HCT116 (cell line): Measurements from ENCODE around the gene TRIM39. TPM values are rescaled to one million over a fixed set of nuclear protein-coding genes. Genes with fewer than 3 reads are reported as not detected.
A peak's percentile ranks its signal among the peaks of the same experiment; 100 is the strongest.
"Not testable (repeated sequence)": the region's sequence is repeated elsewhere in the genome, so short reads cannot be mapped to it uniquely, and the experiment has no call there.

ENCODE experiments used
- ATAC-seq: fragments of 200-7000 bp; cut with Tn5 transposase; 2 replicates; pipeline ENCODE4 v1.9.1; 2020; ENCODE audit warnings: mild to moderate bottlenecking, moderate library complexity
- BruUV-seq: library from RNA; stranded (reverse); fragments of 400-500 nt; replicated peaks from 2 replicates; lab custom pipeline; 2021; lab: Mats Ljungman, UMichigan
- CTCF ChIA-PET: fragments of 300-600 bp; sonication (Branson Sonifier 250); formaldehyde crosslinking; loops from one replicate; lab custom pipeline; 2021; ENCODE audit warnings: antibody characterized with exemption; lab: Charles Lee
- POLR2A ChIA-PET: fragments of 300-600, 350-600 bp; sonication (Branson Sonifier 250); formaldehyde crosslinking; loops from one replicate; lab custom pipeline; 2021; ENCODE audit warnings: antibody characterized with exemption; lab: Charles Lee
- RAD21 ChIA-PET, 2 experiments: fragments of 300-600 bp; sonication (Branson Sonifier 250); formaldehyde crosslinking; loops; one replicate each; lab custom pipeline; 2023; ENCODE audit warnings: low total read pairs in 2 of 2; ENCODE audit not compliant: uncharacterized antibody in 2 of 2, unreplicated experiment in 2 of 2, low non-redundant PET in 1 of 2; lab: Charles Lee
- DNase-seq: peaks from one replicate; pipeline ENCODE4 v3.0.0-alpha.2; 2010; ENCODE audit warnings: low read depth, low spot score
- H2AFZ ChIP-seq: fragments of 200-600 bp; shearing (Covaris generic), sonication (generic); 2 replicates; pipeline ENCODE4 v1.6.1; 2017; ENCODE audit warnings: low read depth, mixed run types, mixed read lengths, antibody characterized with exemption, low read length; ENCODE audit not compliant: poor library complexity, severe bottlenecking
- H3K27ac ChIP-seq: 2 replicates; pipeline ENCODE4 v1.5.1; 2012; ENCODE audit warnings: low read depth, low read length
- H3K27me3 ChIP-seq: fragments of 200-600 bp; sonication (generic); 2 replicates; pipeline ENCODE4 v1.6.1; 2016; ENCODE audit warnings: mixed run types, low read length, mixed read lengths; ENCODE audit not compliant: insufficient read depth
- H3K36me3 ChIP-seq, 2 experiments: fragments of 200-500 bp in 1 of 2; fragments of 200-600 bp in 1 of 2; sonication (Bioruptor generic) in 1 of 2; sonication (generic) in 1 of 2; 2 replicates each; pipeline versions ENCODE4 v1.5.1 to v1.6.1; 2014 to 2016; ENCODE audit warnings: low read length in 2 of 2, inconsistent platforms in 1 of 2, mixed read lengths in 1 of 2, mixed run types in 1 of 2; ENCODE audit not compliant: insufficient read depth in 2 of 2, control insufficient read depth in 1 of 2
- H3K4me1 ChIP-seq, 2 experiments: fragments of 200-600 bp in 1 of 2; sonication (generic) in 1 of 2; 2 replicates each; pipeline versions ENCODE4 v1.5.1 to v1.6.1; 2012 to 2017; ENCODE audit warnings: low read length in 2 of 2, inconsistent platforms in 1 of 2, mild to moderate bottlenecking in 1 of 2, mixed read lengths in 1 of 2, mixed run types in 1 of 2, moderate library complexity in 1 of 2; ENCODE audit not compliant: insufficient read depth in 2 of 2, control insufficient read depth in 1 of 2
- H3K4me2 ChIP-seq: fragments of 200-600 bp; sonication (generic); 2 replicates; pipeline ENCODE4 v1.6.1; 2017; ENCODE audit warnings: mixed run types, low read length, mixed read lengths
- H3K4me3 ChIP-seq, 2 experiments: fragments of 200-600 bp in 1 of 2; sonication (generic) in 1 of 2; replicated peaks in 1 of 2; 2 replicates each; pipeline ENCODE4 v1.5.1; 2011 to 2016; ENCODE audit warnings: low read length in 2 of 2, control low read depth in 1 of 2, low read depth in 1 of 2, mild to moderate bottlenecking in 1 of 2, mixed read lengths in 1 of 2, mixed run types in 1 of 2
- H3K79me2 ChIP-seq: fragments of 200-600 bp; sonication (generic); 2 replicates; pipeline ENCODE4 v1.6.1; 2017; ENCODE audit warnings: mild to moderate bottlenecking, mixed run types, low read length, moderate library complexity, mixed read lengths; ENCODE audit not compliant: insufficient read depth
- H3K9ac ChIP-seq: fragments of 200-600 bp; sonication (generic); 2 replicates; pipeline ENCODE4 v1.6.1; 2016; ENCODE audit warnings: low read length, mixed read lengths
- H3K9me2 ChIP-seq: fragments of 200-600 bp; sonication (generic), shearing (Covaris generic); 2 replicates; pipeline ENCODE4 v1.6.1; 2017; ENCODE audit warnings: mixed run types, mild to moderate bottlenecking, moderate library complexity; ENCODE audit not compliant: insufficient read depth
- H3K9me3 ChIP-seq, 2 experiments: fragments of 200-500 bp in 1 of 2; fragments of 200-600 bp in 1 of 2; sonication (Bioruptor generic) in 1 of 2; sonication (generic) in 1 of 2; 2 replicates each; pipeline ENCODE4 v1.6.1; 2014 to 2017; ENCODE audit warnings: low read length in 2 of 2, mixed read lengths in 2 of 2, inconsistent platforms in 1 of 2, low read depth in 1 of 2, mild to moderate bottlenecking in 1 of 2, mixed run types in 1 of 2, moderate library complexity in 1 of 2; ENCODE audit not compliant: control insufficient read depth in 1 of 2, insufficient read depth in 1 of 2
- H4K20me1 ChIP-seq: fragments of 200-600 bp; sonication (generic), shearing (Covaris generic); 2 replicates; pipeline ENCODE4 v1.6.1; 2017; ENCODE audit warnings: mixed run types, mild to moderate bottlenecking, moderate library complexity; ENCODE audit not compliant: insufficient read depth
- FOSL1 ChIP-seq: IDR thresholded peaks from 2 replicates; pipeline ENCODE4 v1.6.1; 2012; ENCODE audit warnings: low read depth
- RAD21 ChIP-seq: IDR thresholded peaks from 2 replicates; pipeline ENCODE4 v1.6.1; 2012; ENCODE audit warnings: low read depth, mild to moderate bottlenecking
- TCF7L2 ChIP-seq: IDR thresholded peaks from 2 replicates; pipeline ENCODE4 v1.7.0; 2011; ENCODE audit warnings: borderline replicate concordance, inconsistent platforms; ENCODE audit not compliant: insufficient read depth, insufficient read length; ENCODE audit errors: extremely low read depth
- intact Hi-C: fragments of 100-400 bp; cut with micrococcal nuclease; formaldehyde crosslinking; loops from 2 replicates; pipeline ENCODE4 v1.10.0; 2022
- total RNA-seq: library from RNA; stranded (reverse); gene quantifications from one replicate; pipeline ENCODE4 v1.2.1, GENCODE V29; 2021; ENCODE audit not compliant: unreplicated experiment
- TF ChIP-seq, protein P1 (sequence below), 3 experiments: fragments of 200-600 bp in 1 of 3; sonication (generic) in 1 of 3; IDR thresholded peaks in 2 of 3; conservative IDR thresholded peaks in 1 of 3; 2 replicates each; pipeline ENCODE4 v1.5.1; 2012 to 2017; ENCODE audit warnings: low read depth in 2 of 3, low read length in 2 of 3, antibody characterized with exemption in 1 of 3, borderline replicate concordance in 1 of 3, control low read depth in 1 of 3, mild to moderate bottlenecking in 1 of 3, mixed read lengths in 1 of 3, mixed run types in 1 of 3, moderate library complexity in 1 of 3; ENCODE audit not compliant: insufficient read depth in 1 of 3

The TRIM39 gene
- total RNA-seq, 1 experiment from 2014 or later = 11.2 TPM

DNA sequence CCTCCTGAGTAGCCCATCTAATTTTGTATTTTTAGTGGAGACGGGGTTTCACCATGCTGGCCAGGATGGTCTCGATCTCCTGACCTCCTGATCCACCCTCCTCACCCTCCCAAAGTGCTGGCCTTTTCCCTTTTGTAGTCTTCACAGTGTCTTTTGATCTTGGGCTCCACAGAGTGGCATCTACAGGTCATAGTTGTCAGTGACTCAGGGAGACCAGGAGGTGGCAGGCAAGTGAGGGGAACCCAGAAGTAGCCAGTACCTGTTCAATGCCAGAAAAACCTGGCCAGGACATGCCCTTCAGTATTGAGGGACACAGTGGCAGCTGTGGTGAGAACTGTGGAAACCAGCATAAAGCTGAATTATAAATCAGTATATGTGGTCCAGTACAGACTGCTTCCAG lies 37.9 kb downstream of the TRIM39 start:
- ATAC-seq (peak; percentile 98), DNase-seq (no peak)
- peaks cover 11% of the 10 kb centered on the region; the same call in 1 of the 2 replicates for H3K27me3 ChIP-seq
- no peaks in the 10 kb centered on the region for H4K20me1 ChIP-seq
- ChIA-PET POLR2A (no interaction called here), RAD21 (no interaction called here), CTCF (no interaction called here)
- no TSS peak for BruUV-seq
- H3K9me2 ChIP-seq = no peaks in the 10 kb centered on the region
- no peak overlapping the region for H3K4me3 ChIP-seq
- H2AFZ ChIP-seq = no peak overlapping the region
- H3K9ac ChIP-seq = no peak overlapping the region
- H3K27ac ChIP-seq = no peak overlapping the region
- H3K36me3 ChIP-seq = no peaks in the 10 kb centered on the region
- H3K4me1 ChIP-seq = no peaks in the 10 kb centered on the region
- TF ChIP-seq FOSL1 (no peak), RAD21 (peak; percentile 53), TCF7L2 (peak; percentile 76)
- TF ChIP-seq, protein P1, sequence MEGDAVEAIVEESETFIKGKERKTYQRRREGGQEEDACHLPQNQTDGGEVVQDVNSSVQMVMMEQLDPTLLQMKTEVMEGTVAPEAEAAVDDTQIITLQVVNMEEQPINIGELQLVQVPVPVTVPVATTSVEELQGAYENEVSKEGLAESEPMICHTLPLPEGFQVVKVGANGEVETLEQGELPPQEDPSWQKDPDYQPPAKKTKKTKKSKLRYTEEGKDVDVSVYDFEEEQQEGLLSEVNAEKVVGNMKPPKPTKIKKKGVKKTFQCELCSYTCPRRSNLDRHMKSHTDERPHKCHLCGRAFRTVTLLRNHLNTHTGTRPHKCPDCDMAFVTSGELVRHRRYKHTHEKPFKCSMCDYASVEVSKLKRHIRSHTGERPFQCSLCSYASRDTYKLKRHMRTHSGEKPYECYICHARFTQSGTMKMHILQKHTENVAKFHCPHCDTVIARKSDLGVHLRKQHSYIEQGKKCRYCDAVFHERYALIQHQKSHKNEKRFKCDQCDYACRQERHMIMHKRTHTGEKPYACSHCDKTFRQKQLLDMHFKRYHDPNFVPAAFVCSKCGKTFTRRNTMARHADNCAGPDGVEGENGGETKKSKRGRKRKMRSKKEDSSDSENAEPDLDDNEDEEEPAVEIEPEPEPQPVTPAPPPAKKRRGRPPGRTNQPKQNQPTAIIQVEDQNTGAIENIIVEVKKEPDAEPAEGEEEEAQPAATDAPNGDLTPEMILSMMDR (IDR thresholded peaks at IDR 0.05 in 2 of 3, conservative IDR thresholded peaks at IDR 0.05 in 1 of 3; ENCODE audit: borderline replicate concordance in 1 of 3, insufficient read depth in 1 of 3, low read depth in 2 of 3, low read length in 2 of 3) = peak; percentile 48 to 64 (median 61)
- H3K9me3 ChIP-seq = no peaks in the 10 kb centered on the region
- no peak overlapping the region for H3K4me2 ChIP-seq
- intact Hi-C loops = loop anchor here (2.0 kb wide), 1 partner anchor 32 kb away; no protein-coding TSS in a partner anchor
- no peaks in the 10 kb centered on the region for H3K79me2 ChIP-seq

DNA sequence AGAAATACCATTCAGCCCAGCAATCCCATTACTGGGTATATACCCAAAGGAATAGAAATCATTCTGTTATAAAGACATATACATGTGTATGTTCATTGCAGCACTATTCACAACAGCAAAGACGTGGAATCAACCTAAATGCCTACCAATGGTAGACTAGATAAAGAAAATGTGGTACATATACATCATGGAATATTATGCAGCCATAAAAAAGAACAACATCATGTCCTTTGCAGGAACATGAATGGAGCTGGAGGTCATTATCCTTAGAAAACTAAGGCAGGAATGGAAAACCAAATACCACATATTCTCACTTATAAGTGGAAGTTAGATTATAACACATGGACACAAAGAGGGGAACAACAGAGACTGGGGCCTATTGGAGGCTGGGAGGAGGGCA lies 42.6 kb downstream of the TRIM39 start:
- H3K27me3 ChIP-seq, H3K4me1 ChIP-seq, RAD21 ChIA-PET, H4K20me1 ChIP-seq, H3K4me2 ChIP-seq, H3K9me3 ChIP-seq, DNase-seq, POLR2A ChIA-PET, H3K79me2 ChIP-seq, ATAC-seq, H2AFZ ChIP-seq, H3K9ac ChIP-seq, CTCF ChIA-PET, H3K4me3 ChIP-seq, H3K36me3 ChIP-seq, BruUV-seq, H3K9me2 ChIP-seq, intact Hi-C loops, H3K27ac ChIP-seq: not testable (repeated sequence)
